H9 (cell line): ENCODE measurements around the gene ZNF644. TPM values are rescaled to one million over a fixed set of nuclear protein-coding genes. Genes with fewer than 3 reads are reported as not detected.

ENCODE experiments used
- DNase-seq: peaks from one replicate; pipeline ENCODE4 v3.0.0-alpha.2; 2017
- H2AFZ ChIP-seq: one replicate; pipeline ENCODE4 v1.6.1; 2013; ENCODE audit warnings: mild to moderate bottlenecking, low read length, control low read depth, moderate library complexity
- H2AK5ac ChIP-seq: 2 replicates; pipeline ENCODE4 v1.6.1; 2013; ENCODE audit warnings: low read length, control low read depth, mixed read lengths; ENCODE audit not compliant: insufficient read length
- H2BK120ac ChIP-seq: one replicate; pipeline ENCODE4 v1.6.1; 2013; ENCODE audit warnings: low read depth, mild to moderate bottlenecking, low read length, control low read depth, inconsistent platforms; ENCODE audit not compliant: poor library complexity, severe bottlenecking
- H2BK12ac ChIP-seq: 2 replicates; pipeline ENCODE4 v1.6.1; 2013; ENCODE audit warnings: low read length, control low read depth, mixed read lengths, low read depth; ENCODE audit not compliant: insufficient read length
- H2BK15ac ChIP-seq: 2 replicates; pipeline ENCODE4 v1.6.1; 2013; ENCODE audit warnings: low read depth, low read length, control low read depth
- H2BK20ac ChIP-seq: one replicate; pipeline ENCODE4 v1.6.1; 2013; ENCODE audit warnings: low read depth, mild to moderate bottlenecking, low read length, control low read depth, inconsistent platforms; ENCODE audit not compliant: poor library complexity, severe bottlenecking
- H2BK5ac ChIP-seq: 2 replicates; pipeline ENCODE4 v1.6.1; 2013; ENCODE audit warnings: low read length, control low read depth, mixed read lengths; ENCODE audit not compliant: insufficient read length
- H3K14ac ChIP-seq: 2 replicates; pipeline ENCODE4 v1.6.1; 2013; ENCODE audit warnings: low read length, control low read depth; ENCODE audit not compliant: insufficient read depth
- H3K18ac ChIP-seq: 2 replicates; pipeline ENCODE4 v1.6.1; 2013; ENCODE audit warnings: low read depth, mild to moderate bottlenecking, mixed read lengths, low read length, control low read depth; ENCODE audit not compliant: insufficient read length
- H3K23ac ChIP-seq: 2 replicates; pipeline ENCODE4 v1.6.1; 2013; ENCODE audit warnings: low read length, control low read depth, mixed read lengths, low read depth; ENCODE audit not compliant: insufficient read length
- H3K23me2 ChIP-seq: 2 replicates; pipeline ENCODE4 v1.6.1; 2013; ENCODE audit warnings: low read depth, mild to moderate bottlenecking, mixed read lengths, low read length, control low read depth; ENCODE audit not compliant: insufficient read length, poor library complexity, severe bottlenecking
- H3K27ac ChIP-seq: 2 replicates; pipeline ENCODE4 v1.5.1; 2013; ENCODE audit warnings: low read length, control low read depth, mixed read lengths, low read depth; ENCODE audit not compliant: insufficient read length
- H3K27me3 ChIP-seq: 2 replicates; pipeline ENCODE4 v1.6.1; 2013; ENCODE audit warnings: low read length, control low read depth, inconsistent platforms; ENCODE audit not compliant: insufficient read depth
- H3K4ac ChIP-seq: 2 replicates; pipeline ENCODE4 v1.6.1; 2013; ENCODE audit warnings: low read depth, mild to moderate bottlenecking, control low read depth, inconsistent platforms, low read length, moderate library complexity
- H3K4me1 ChIP-seq: 2 replicates; pipeline ENCODE4 v1.6.1; 2013; ENCODE audit warnings: low read length, control low read depth, inconsistent platforms; ENCODE audit not compliant: insufficient read depth
- H3K4me2 ChIP-seq: 2 replicates; pipeline ENCODE4 v1.6.1; 2013; ENCODE audit warnings: low read length, control low read depth, mixed read lengths; ENCODE audit not compliant: insufficient read length, insufficient read depth
- H3K56ac ChIP-seq: 2 replicates; pipeline ENCODE4 v1.6.1; 2013; ENCODE audit warnings: low read depth, mild to moderate bottlenecking, mixed read lengths, low read length, control low read depth; ENCODE audit not compliant: insufficient read length
- H3K79me1 ChIP-seq: 2 replicates; pipeline ENCODE4 v1.6.1; 2013; ENCODE audit warnings: low read depth, mild to moderate bottlenecking, moderate library complexity, low read length, control low read depth, inconsistent platforms; ENCODE audit not compliant: insufficient read depth, poor library complexity, severe bottlenecking
- H3K79me2 ChIP-seq: 2 replicates; pipeline ENCODE4 v1.6.1; 2013; ENCODE audit warnings: low read length, control low read depth, inconsistent platforms; ENCODE audit not compliant: insufficient read depth
- H3K9ac ChIP-seq: 2 replicates; pipeline ENCODE4 v1.6.1; 2013; ENCODE audit warnings: low read length, control low read depth, mixed read lengths; ENCODE audit not compliant: insufficient read length; ENCODE audit errors: extremely low read depth
- H3K9me3 ChIP-seq: one replicate; pipeline ENCODE4 v1.6.1; 2013; ENCODE audit warnings: low read depth, low read length, inconsistent platforms; ENCODE audit not compliant: control insufficient read depth
- H3T11ph ChIP-seq: one replicate; pipeline ENCODE4 v1.6.1; 2013; ENCODE audit warnings: mild to moderate bottlenecking, low read length, control low read depth, inconsistent platforms
- H4K20me1 ChIP-seq: one replicate; pipeline ENCODE4 v1.6.1; 2013; ENCODE audit not compliant: control insufficient read depth, insufficient read length, insufficient read depth
- H4K5ac ChIP-seq: 2 replicates; pipeline ENCODE4 v1.6.1; 2013; ENCODE audit warnings: low read depth, mild to moderate bottlenecking, mixed read lengths, low read length, control low read depth; ENCODE audit not compliant: insufficient read length
- H4K8ac ChIP-seq: replicated peaks from 2 replicates; pipeline ENCODE4 v1.6.1; 2013; ENCODE audit warnings: low read length, control low read depth, mixed read lengths, low read depth; ENCODE audit not compliant: insufficient read length
- H4K91ac ChIP-seq: 2 replicates; pipeline ENCODE4 v1.6.1; 2013; ENCODE audit warnings: low read depth, mild to moderate bottlenecking, moderate library complexity, mixed read lengths, low read length, control low read depth; ENCODE audit not compliant: insufficient read length
- H3K27ac Mint-ChIP-seq, 3 experiments: 2 replicates in 2 of 3; 3 replicates in 1 of 3; pipeline ENCODE4 v1.8.0; 2020 to 2021; ENCODE audit warnings: mixed read lengths in 3 of 3, mild to moderate bottlenecking in 1 of 3, moderate library complexity in 1 of 3
- H3K27me3 Mint-ChIP-seq: 2 replicates; pipeline ENCODE4 v1.8.0; 2021; ENCODE audit warnings: low read depth, mild to moderate bottlenecking, moderate library complexity, mixed read lengths
- H3K36me3 Mint-ChIP-seq, 3 experiments: 2 replicates in 2 of 3; 3 replicates in 1 of 3; pipeline ENCODE4 v1.8.0; 2020 to 2021; ENCODE audit warnings: low read depth in 3 of 3, mixed read lengths in 3 of 3; ENCODE audit not compliant: insufficient read depth in 1 of 3
- H3K4me1 Mint-ChIP-seq, 2 experiments: 2 replicates each; pipeline ENCODE4 v1.8.0; 2020; ENCODE audit warnings: mixed read lengths in 2 of 2
- H3K4me3 Mint-ChIP-seq, 2 experiments: 2 replicates in 1 of 2; 3 replicates in 1 of 2; pipeline ENCODE4 v1.8.0; 2020 to 2021; ENCODE audit warnings: mild to moderate bottlenecking in 2 of 2, mixed read lengths in 2 of 2, moderate library complexity in 1 of 2
- H3K9me3 Mint-ChIP-seq, 2 experiments: 2 replicates in 1 of 2; 3 replicates in 1 of 2; pipeline ENCODE4 v1.8.0; 2020; ENCODE audit warnings: mild to moderate bottlenecking in 2 of 2, mixed read lengths in 2 of 2, moderate library complexity in 1 of 2
- WGBS: extraction: QIAGEN DNeasy Blood & Tissue Kit; methylation state at CpG from one replicate; pipeline ENCODE4 v1.1.7; 2013; ENCODE audit warnings: missing lambda C conversion rate, low lambda C conversion rate, mixed read lengths; ENCODE audit not compliant: insufficient read length; ENCODE audit errors: extremely low coverage; 5-methylcytosine and 5-hydroxymethylcytosine counted together
- total RNA-seq: library from RNA; stranded (reverse); gene quantifications from 2 replicates; pipeline ENCODE4 v1.2.1, GENCODE V29; 2021
- TF ChIP-seq, protein P1 (sequence below): fragments of 200-600 bp; sonication (generic); conservative IDR thresholded peaks from 3 replicates; pipeline ENCODE4 v1.8.0; 2021; ENCODE audit warnings: antibody characterized with exemption, mild to moderate bottlenecking

Gene ZNF644
- total RNA-seq, 1 experiment from 2014 or later = 78.9 TPM

DNA sequence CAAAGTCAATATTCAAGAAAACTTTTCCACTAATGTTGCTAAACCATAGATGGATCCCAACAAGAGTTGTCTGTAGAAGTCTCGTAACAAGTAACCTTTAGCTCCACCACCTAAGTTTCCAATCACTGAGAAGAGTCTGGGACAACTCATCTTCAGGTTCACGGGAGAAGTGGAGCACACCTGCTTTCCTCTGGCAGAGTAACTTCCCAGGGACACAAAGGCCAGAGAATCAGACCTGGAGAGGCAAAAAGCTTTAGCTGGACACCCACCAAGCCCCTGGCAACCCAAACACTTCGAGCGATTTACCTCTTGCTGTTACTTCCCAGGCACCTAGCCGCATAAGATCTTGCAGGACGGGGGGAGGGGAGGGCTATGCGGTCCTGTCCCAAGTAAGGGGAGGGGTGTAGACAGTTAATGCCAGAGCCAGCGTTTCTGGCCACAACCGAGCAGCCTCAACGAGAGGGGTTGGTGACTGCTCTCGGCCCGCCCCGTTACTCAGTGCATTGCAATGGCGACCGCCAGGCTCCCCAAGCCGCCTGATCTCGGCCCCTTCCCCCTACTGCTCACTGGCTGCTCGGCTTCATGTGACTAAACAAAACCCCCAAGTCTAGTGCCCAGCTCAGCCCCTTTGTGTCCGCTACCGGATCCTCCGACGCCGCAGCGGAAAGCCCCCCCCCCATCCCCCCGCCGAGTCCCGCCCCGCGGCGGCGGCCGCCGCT lies 709 bp downstream of the ZNF644 start:
- Histone ChIP-seq H3K9me3 (no peaks in the 10 kb centered on the region), H3K18ac (peak overlapping the region; percentile 94), H2BK15ac (no peak overlapping the region), H2AFZ (no peak overlapping the region), H4K5ac (peak overlapping the region; percentile 14), H4K20me1 (no peaks in the 10 kb centered on the region), H2BK120ac (no peak overlapping the region), H4K91ac (no peak overlapping the region), H3K14ac (peak overlapping the region; percentile 91), H2BK12ac (no peak overlapping the region), H3K4ac (no peak overlapping the region; the same call in 1 of the 2 replicates), H3K23ac (no peak overlapping the region), H3K4me1 (peaks cover 2% of the 10 kb centered on the region; the same call in 1 of the 2 replicates), H4K8ac (no peak overlapping the region), H3K27me3 (no peaks in the 10 kb centered on the region), H2AK5ac (no peak overlapping the region), H3K56ac (no peak overlapping the region), H3K79me1 (peaks cover 4% of the 10 kb centered on the region), H3K27ac (peak overlapping the region; percentile 98), H2BK5ac (peak overlapping the region; percentile 14), H2BK20ac (no peak overlapping the region), H3T11ph (peak overlapping the region; percentile 0), H3K79me2 (peaks cover 28% of the 10 kb centered on the region; the same call in 1 of the 2 replicates), H3K4me2 (peak overlapping the region; percentile 80), H3K9ac (peak overlapping the region; percentile 96), H3K23me2 (peaks cover 3% of the 10 kb centered on the region)
- H3K9me3 Mint-ChIP-seq = peaks cover 9 to 11% of the 10 kb centered on the region in 2 experiments
- peaks cover 40 to 47% of the 10 kb centered on the region in 2 experiments for H3K4me1 Mint-ChIP-seq
- peak overlapping the region; percentile 98 to 100 (median 99) for H3K27ac Mint-ChIP-seq
- peak overlapping the region; percentile 96 to 97 for H3K4me3 Mint-ChIP-seq
- no CpG with 5 or more reads among the region's 33 CpGs for WGBS
- TF ChIP-seq, protein P1, sequence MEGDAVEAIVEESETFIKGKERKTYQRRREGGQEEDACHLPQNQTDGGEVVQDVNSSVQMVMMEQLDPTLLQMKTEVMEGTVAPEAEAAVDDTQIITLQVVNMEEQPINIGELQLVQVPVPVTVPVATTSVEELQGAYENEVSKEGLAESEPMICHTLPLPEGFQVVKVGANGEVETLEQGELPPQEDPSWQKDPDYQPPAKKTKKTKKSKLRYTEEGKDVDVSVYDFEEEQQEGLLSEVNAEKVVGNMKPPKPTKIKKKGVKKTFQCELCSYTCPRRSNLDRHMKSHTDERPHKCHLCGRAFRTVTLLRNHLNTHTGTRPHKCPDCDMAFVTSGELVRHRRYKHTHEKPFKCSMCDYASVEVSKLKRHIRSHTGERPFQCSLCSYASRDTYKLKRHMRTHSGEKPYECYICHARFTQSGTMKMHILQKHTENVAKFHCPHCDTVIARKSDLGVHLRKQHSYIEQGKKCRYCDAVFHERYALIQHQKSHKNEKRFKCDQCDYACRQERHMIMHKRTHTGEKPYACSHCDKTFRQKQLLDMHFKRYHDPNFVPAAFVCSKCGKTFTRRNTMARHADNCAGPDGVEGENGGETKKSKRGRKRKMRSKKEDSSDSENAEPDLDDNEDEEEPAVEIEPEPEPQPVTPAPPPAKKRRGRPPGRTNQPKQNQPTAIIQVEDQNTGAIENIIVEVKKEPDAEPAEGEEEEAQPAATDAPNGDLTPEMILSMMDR = no peak
- peak; percentile 88 for DNase-seq
- H3K27me3 Mint-ChIP-seq = no peaks in the 10 kb centered on the region
- H3K36me3 Mint-ChIP-seq = peaks cover 30 to 43% (median 37%) of the 10 kb centered on the region in 3 experiments
